ENCODE results near the gene GHRL. TPM values are rescaled to one million over a fixed set of nuclear protein-coding genes. Genes with fewer than 3 reads are reported as not detected.

Gene GHRL
- total RNA-seq, 1 experiment from 2014 or later: not detected

- peaks cover 17% of the 10 kb centered on the region for H3K79me2 ChIP-seq (ENCODE audit: insufficient read depth, low read length)
- BruUV-seq (replicated peaks): no TSS peak
- no peaks in the 10 kb centered on the region for H3K9me2 ChIP-seq (ENCODE audit: insufficient read depth)
- ChIA-PET POLR2A (no interaction called here), RAD21 (ENCODE audit: low non-redundant PET in 1 of 2, low total read pairs in 2 of 2, uncharacterized antibody in 2 of 2, unreplicated experiment in 2 of 2) (no interaction called here), CTCF (no interaction called here)
- no peak for ATAC-seq
- no peak overlapping the region for H3K27ac ChIP-seq (ENCODE audit: low read depth, low read length)
- no peaks in the 10 kb centered on the region for H3K27me3 ChIP-seq (ENCODE audit: insufficient read depth, low read length)
- H3K4me1 ChIP-seq (ENCODE audit: control insufficient read depth in 1 of 2, insufficient read depth in 2 of 2, low read length in 2 of 2): peaks cover 6 to 17% of the 10 kb centered on the region in 2 experiments; a peak in 3 of 4 replicates
- intact Hi-C loops (cut with micrococcal nuclease): no loop called here
- no peak overlapping the region for H3K4me3 ChIP-seq (replicated peaks in 1 of 2; ENCODE audit: low read depth in 1 of 2, low read length in 2 of 2)
- DNase-seq (ENCODE audit: low read depth, low spot score): no peak
- peaks cover 6 to 23% of the 10 kb centered on the region in 2 experiments; a peak in 2 of 4 replicates for H3K9me3 ChIP-seq (ENCODE audit: control insufficient read depth in 1 of 2, insufficient read depth in 1 of 2, low read depth in 1 of 2, low read length in 2 of 2)
- no peak overlapping the region for H3K9ac ChIP-seq (ENCODE audit: low read length)
- H2AFZ ChIP-seq (ENCODE audit: low read depth, low read length, poor library complexity, severe bottlenecking): no peak overlapping the region
- 0 out of 4 replicates have a peak, but pooled peaks cover 0 to 7% of the 10 kb centered on the region in 2 experiments for H3K36me3 ChIP-seq (ENCODE audit: control insufficient read depth in 1 of 2, insufficient read depth in 2 of 2, low read length in 2 of 2)
- H4K20me1 ChIP-seq (ENCODE audit: insufficient read depth): no peaks in the 10 kb centered on the region
- no peak overlapping the region for H3K4me2 ChIP-seq (ENCODE audit: low read length)
- TF ChIP-seq CBX3 (IDR thresholded peaks at IDR 0.05; ENCODE audit: low read depth): peak; percentile 97
- TF ChIP-seq POLR2AphosphoS5 (IDR thresholded peaks at IDR 0.05; ENCODE audit: low read depth, low read length): no peak
Observed at GRCh38 chr3:10245081-10245712, 47.5 kb downstream of the GHRL start.

GRCh38 chr3:10244009-10244408 lies 48.7 kb downstream of the GHRL start:
- no peak overlapping the region for H3K4me3 ChIP-seq (replicated peaks in 1 of 2; ENCODE audit: low read depth in 1 of 2, low read length in 2 of 2)
- no peak overlapping the region for H3K27ac ChIP-seq (ENCODE audit: low read depth, low read length)
- no peak for ATAC-seq
- peaks cover 4 to 7% of the 10 kb centered on the region in 2 experiments; a peak in 3 of 4 replicates for H3K4me1 ChIP-seq (ENCODE audit: control insufficient read depth in 1 of 2, insufficient read depth in 2 of 2, low read length in 2 of 2)
- 0 out of 4 replicates have a peak, but pooled peaks cover 0 to 4% of the 10 kb centered on the region in 2 experiments for H3K36me3 ChIP-seq (ENCODE audit: control insufficient read depth in 1 of 2, insufficient read depth in 2 of 2, low read length in 2 of 2)
- BruUV-seq (replicated peaks): no TSS peak
- H3K27me3 ChIP-seq (ENCODE audit: insufficient read depth, low read length): no peaks in the 10 kb centered on the region
- POLR2A ChIA-PET: no interaction called here
- H2AFZ ChIP-seq (ENCODE audit: low read depth, low read length, poor library complexity, severe bottlenecking): no peak overlapping the region
- no peak overlapping the region for H3K9ac ChIP-seq (ENCODE audit: low read length)
- CTCF ChIA-PET: no interaction called here
- no peak for TF ChIP-seq EZH2 (IDR thresholded peaks at IDR 0.05)
- no peak for TF ChIP-seq JUND (IDR thresholded peaks at IDR 0.05)
- peaks cover 6 to 23% of the 10 kb centered on the region in 2 experiments; a peak in 2 of 4 replicates for H3K9me3 ChIP-seq (ENCODE audit: control insufficient read depth in 1 of 2, insufficient read depth in 1 of 2, low read depth in 1 of 2, low read length in 2 of 2)
- RAD21 ChIA-PET (ENCODE audit: low non-redundant PET in 1 of 2, low total read pairs in 2 of 2, uncharacterized antibody in 2 of 2, unreplicated experiment in 2 of 2): no interaction called here
- intact Hi-C loops (cut with micrococcal nuclease): no loop called here
- H4K20me1 ChIP-seq (ENCODE audit: insufficient read depth): no peaks in the 10 kb centered on the region
- H3K79me2 ChIP-seq (ENCODE audit: insufficient read depth, low read length): peaks cover 5% of the 10 kb centered on the region; the same call in 1 of the 2 replicates
- no peaks in the 10 kb centered on the region for H3K9me2 ChIP-seq (ENCODE audit: insufficient read depth)
- no peak overlapping the region for H3K4me2 ChIP-seq (ENCODE audit: low read length)
- DNase-seq (ENCODE audit: low read depth, low spot score): no peak

Measured in HCT116 (cell line).